Measurements from ENCODE around the gene ZNRF1. TPM values are rescaled to one million over a fixed set of nuclear protein-coding genes. Genes with fewer than 3 reads are reported as not detected.
A peak's percentile ranks its signal among the peaks of the same experiment; 100 is the strongest.

ZNRF1 gene
- total and polyA plus RNA-seq, 2 of the 8 experiments (the other 6 are each of a cell fraction or from before 2014, with no cell fraction given) = 33.5 to 52.9 TPM

GRCh38 chr16:74998481-74999218 is at the start of gene ZNRF1 (continued):
- TF ChIP-seq CHD7 (IDR thresholded peaks at IDR 0.05; ENCODE audit: insufficient replicate concordance, low read length) (no peak), RAD21 (IDR thresholded peaks at IDR 0.05 in 1 of 2, conservative IDR thresholded peaks at IDR 0.05 in 1 of 2; ENCODE audit: low read depth in 2 of 2, low read length in 2 of 2) (peak; percentile 83), CREB1 (IDR thresholded peaks at IDR 0.05) (peak; percentile 17; the same call in 1 of the 2 replicates), ASH2L (IDR thresholded peaks at IDR 0.05; ENCODE audit: low read length) (peak; percentile 63), POLR2AphosphoS5 (IDR thresholded peaks at IDR 0.05; ENCODE audit: low read depth, low read length) (peak; percentile 28), CHD2 (IDR thresholded peaks at IDR 0.05; ENCODE audit: low read length) (no peak), HDAC2 (IDR thresholded peaks at IDR 0.05; ENCODE audit: borderline replicate concordance in 1 of 2, low read depth in 2 of 2, low read length in 2 of 2) (no peak), BACH1 (IDR thresholded peaks at IDR 0.05; ENCODE audit: low read length) (no peak), FOSL1 (IDR thresholded peaks at IDR 0.05; ENCODE audit: insufficient read depth, low read depth, low read length) (no peak)

All from H1 (cell line).